Duodenal mucosa (tissue), 2 donors: ENCODE data around the gene LZTS3.

Source experiments
- H3K27ac ChIP-seq: one replicate; pipeline ENCODE4 v1.7.0; 2013; ENCODE audit warnings: low read depth, low read length
- H3K27me3 ChIP-seq, 2 donors: one replicate each; pipeline ENCODE4 v1.7.0; 2013; ENCODE audit warnings: low read length in 2 of 2, control low read depth in 1 of 2; ENCODE audit not compliant: insufficient read depth in 2 of 2, control insufficient read depth in 1 of 2
- H3K36me3 ChIP-seq, 2 donors: one replicate each; pipeline ENCODE4 v1.7.0; 2013; ENCODE audit warnings: low read length in 2 of 2, control low read depth in 1 of 2; ENCODE audit not compliant: insufficient read depth in 2 of 2, control insufficient read depth in 1 of 2
- H3K4me1 ChIP-seq, 2 donors: one replicate each; pipeline ENCODE4 v1.7.0; 2013; ENCODE audit warnings: low read length in 2 of 2, control low read depth in 1 of 2; ENCODE audit not compliant: insufficient read depth in 2 of 2, control insufficient read depth in 1 of 2
- H3K4me3 ChIP-seq, 2 donors: one replicate each; pipeline ENCODE4 v1.7.0; 2013; ENCODE audit warnings: low read length in 2 of 2, low read depth in 1 of 2
- H3K9ac ChIP-seq, 2 donors: one replicate each; pipeline ENCODE4 v1.7.0; 2013; ENCODE audit warnings: low read length in 2 of 2, low read depth in 1 of 2
- H3K9me3 ChIP-seq, 2 donors: one replicate each; pipeline ENCODE4 v1.7.0; 2013; ENCODE audit warnings: low read length in 2 of 2, control low read depth in 1 of 2; ENCODE audit not compliant: control insufficient read depth in 1 of 2

The LZTS3 gene

DNA sequence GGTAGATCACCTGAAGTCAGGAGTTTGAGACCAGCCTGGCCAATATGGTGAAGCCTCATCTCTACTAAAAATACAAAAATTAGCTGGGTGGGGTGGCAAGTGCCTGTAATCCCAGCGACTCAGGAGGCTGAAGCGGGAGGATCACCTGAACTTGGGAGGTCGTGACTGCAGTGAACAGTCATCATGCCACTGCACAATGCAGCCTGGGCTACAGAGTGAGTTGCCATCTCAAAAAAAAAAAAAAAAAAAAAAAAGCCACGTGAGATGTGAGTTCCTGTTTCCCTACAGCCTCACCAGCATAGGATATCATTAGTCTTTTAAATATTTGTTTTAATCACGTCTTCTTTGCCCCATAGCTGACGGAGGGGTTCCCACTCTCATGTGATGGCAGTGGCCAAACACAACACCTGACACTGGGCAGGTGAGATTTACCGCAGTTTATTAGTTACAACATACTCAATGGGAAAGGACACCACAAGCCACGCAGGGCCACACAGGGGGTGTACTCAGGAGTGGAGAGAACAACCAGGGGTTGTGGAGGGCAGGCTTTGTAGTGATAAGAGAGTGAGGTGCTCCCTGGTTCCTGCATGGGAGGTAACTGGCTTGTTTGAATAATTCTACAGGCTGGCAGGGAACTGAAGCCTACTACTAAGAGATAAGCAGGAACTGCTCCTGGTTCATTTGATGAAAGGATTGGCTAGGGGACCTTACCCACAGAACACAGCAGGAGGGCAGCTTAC, 4.6 kb upstream of the LZTS3 start:
- Histone ChIP-seq H3K4me3 (no peak overlapping the region), H3K27me3 (peaks cover 0 to 14% of the 10 kb centered on the region in 2 donors), H3K9ac (no peak overlapping the region), H3K4me1 (peaks cover 13 to 19% of the 10 kb centered on the region in 2 donors), H3K27ac (no peak overlapping the region), H3K9me3 (no peaks in the 10 kb centered on the region), H3K36me3 (no peaks in the 10 kb centered on the region)

DNA sequence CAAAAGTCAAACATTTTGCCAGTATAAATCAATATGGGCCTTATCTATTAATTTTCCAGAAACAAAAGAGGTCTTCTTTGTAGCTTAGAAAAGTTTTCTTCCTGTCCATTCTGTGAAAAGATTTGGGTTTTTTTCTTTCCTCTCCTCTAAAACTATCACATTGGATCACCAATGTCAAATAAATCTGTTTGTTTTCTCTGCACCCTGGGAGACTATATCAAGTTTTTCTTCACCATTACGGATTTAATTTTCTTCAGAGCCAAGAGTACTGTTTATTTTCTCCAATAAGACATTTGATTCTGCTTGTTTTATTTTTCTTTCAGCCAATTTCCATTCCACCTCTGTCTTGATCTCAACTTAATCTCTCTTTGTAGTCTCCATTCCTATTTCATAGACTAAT, 1.9 kb upstream of the LZTS3 start:
- Histone ChIP-seq H3K27me3 (peaks cover 0 to 14% of the 10 kb centered on the region in 2 donors), H3K36me3 (no peaks in the 10 kb centered on the region), H3K9me3 (no peaks in the 10 kb centered on the region), H3K4me3 (no peak overlapping the region), H3K4me1 (peaks cover 13 to 22% of the 10 kb centered on the region in 2 donors), H3K9ac (no peak overlapping the region), H3K27ac (no peak overlapping the region)

DNA sequence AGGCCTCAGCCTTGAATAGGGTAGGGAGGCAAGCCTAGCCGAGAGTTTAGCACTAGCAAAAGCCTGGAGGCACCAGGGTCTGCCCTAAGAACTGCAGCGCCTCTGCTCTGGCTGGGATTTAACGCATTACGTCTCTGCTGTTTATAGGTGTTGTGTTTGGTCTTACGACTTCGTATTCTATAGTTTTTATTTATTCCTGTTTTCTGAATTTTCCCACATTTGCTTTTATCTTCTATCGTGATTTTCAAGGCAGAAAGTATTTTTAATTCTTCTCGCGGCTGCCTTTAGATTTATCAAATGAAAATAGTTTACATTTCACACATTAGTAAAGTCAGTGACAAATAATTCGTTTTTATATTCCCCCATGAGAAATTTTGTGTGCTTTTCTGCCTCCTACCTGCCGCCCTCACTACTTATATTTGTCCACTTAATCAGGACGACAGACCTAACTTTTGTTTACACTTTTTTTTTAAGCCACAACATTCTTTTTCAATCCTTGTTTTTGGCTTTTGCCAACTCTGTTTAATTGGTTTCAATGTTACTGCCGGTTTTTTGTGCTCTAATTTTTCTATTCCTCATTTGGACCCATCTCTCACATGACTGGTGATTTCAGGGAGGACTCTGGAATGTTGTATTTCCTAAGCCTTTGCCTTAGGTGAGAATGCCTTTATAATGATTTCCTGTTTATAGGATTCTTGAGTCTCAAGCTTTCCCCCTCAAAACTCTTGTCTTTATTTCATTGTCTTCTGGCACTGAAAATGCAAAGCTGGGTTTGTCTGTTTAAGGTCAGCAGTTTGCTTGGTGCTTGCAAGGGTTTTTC, 1.3 kb upstream of the LZTS3 start:
- H3K9me3 ChIP-seq = no peaks in the 10 kb centered on the region
- H3K4me1 ChIP-seq = peaks cover 13 to 22% of the 10 kb centered on the region in 2 donors
- peak overlapping the region; percentile 64 to 80 for H3K9ac ChIP-seq
- H3K27ac ChIP-seq = peak overlapping the region; percentile 10
- H3K36me3 ChIP-seq = no peaks in the 10 kb centered on the region
- peak overlapping the region; percentile 87 to 94 for H3K4me3 ChIP-seq
- H3K27me3 ChIP-seq = peaks cover 0 to 14% of the 10 kb centered on the region in 2 donors

DNA sequence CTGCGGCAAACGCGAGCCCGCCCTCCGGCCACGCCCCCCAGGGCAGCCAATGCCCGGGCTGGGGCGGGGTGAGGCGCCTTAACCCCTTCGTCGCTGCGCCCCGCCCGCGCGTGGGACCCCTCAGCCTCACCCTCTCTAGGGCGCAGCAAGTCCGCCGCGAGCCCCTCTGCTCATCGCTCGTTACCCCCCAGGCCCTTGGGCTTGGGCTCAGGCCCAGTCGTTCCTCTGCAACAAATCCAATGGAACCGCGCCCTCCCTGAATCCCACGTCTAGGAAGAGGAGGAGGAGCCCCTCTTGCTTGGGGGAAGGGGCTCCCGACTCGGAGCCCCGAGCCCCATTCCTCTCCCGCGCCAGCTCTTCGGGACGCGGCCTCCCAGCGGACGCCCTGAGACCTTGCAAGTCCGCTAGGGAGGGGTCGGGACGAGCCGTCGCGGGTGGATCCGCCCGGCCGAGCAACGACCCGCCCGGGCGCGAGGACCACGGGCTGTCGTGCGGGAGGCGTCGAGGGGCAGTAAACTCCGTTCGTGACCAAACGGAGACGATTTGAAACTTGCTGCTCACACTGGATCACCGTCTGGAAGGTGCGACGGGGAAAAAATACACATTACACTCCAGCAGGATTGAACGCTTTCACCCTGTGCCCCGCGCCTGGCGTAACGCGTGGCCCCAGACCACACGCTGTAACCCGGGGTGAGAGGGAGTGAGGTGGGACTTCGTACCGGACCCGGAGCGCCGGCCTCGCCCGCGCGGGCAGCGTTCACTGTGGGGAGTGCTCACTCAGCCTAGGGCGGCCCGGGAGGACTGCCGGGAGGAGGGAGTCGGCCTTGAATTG, 477 bp upstream of the LZTS3 start:
- H3K9ac ChIP-seq = peak overlapping the region; percentile 64 to 80
- peaks cover 0 to 14% of the 10 kb centered on the region in 2 donors for H3K27me3 ChIP-seq
- peaks cover 17 to 26% of the 10 kb centered on the region in 2 donors for H3K4me1 ChIP-seq
- peak overlapping the region; percentile 50 for H3K27ac ChIP-seq
- H3K9me3 ChIP-seq = no peaks in the 10 kb centered on the region
- H3K36me3 ChIP-seq = no peaks in the 10 kb centered on the region
- H3K4me3 ChIP-seq = peak overlapping the region; percentile 87 to 94

DNA sequence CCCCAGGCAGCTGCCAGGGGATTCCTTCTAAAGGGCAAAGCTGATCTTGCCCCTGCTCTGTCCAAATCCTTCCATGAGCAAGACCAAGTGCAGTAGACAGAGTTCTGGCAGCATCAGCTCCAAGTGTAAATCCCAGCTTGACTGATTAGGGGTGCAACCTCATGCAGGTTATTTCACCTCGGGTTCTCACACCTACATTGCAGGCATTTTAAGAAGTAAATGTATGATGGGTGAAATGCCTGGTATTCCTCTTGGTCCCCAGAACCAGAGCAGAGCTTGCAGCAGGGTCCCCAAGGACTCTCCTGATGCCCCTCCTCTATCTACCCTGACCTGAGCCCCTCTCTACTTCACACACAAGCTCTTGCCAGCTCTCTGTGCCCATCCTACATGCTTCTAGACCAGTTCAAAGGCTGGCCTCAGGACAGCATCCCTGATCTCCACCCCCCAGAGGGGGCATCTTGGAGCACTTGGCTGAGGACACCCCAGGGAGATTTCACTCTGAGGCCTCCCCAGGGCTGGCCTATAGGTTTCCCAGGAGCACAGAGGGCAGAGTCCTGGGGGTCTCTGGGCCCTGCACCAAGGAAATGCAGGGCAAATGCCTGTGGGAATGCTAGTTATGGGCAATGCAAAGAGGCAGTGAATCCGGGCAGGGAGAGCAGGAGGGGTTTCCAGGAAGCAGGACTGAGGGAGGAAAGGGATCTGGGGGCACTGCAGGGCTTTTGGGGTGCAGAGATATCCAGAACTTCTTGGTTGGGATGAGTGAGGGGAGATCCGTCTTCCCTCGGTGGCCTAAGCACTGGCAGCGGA, 1.0 kb downstream of the LZTS3 start:
- Histone ChIP-seq H3K9me3 (no peaks in the 10 kb centered on the region), H3K27ac (no peak overlapping the region), H3K4me1 (peaks cover 30 to 31% of the 10 kb centered on the region in 2 donors), H3K9ac (no peak overlapping the region), H3K4me3 (peak overlapping the region; percentile 87 to 94), H3K36me3 (no peaks in the 10 kb centered on the region), H3K27me3 (peaks cover 0 to 14% of the 10 kb centered on the region in 2 donors)

DNA sequence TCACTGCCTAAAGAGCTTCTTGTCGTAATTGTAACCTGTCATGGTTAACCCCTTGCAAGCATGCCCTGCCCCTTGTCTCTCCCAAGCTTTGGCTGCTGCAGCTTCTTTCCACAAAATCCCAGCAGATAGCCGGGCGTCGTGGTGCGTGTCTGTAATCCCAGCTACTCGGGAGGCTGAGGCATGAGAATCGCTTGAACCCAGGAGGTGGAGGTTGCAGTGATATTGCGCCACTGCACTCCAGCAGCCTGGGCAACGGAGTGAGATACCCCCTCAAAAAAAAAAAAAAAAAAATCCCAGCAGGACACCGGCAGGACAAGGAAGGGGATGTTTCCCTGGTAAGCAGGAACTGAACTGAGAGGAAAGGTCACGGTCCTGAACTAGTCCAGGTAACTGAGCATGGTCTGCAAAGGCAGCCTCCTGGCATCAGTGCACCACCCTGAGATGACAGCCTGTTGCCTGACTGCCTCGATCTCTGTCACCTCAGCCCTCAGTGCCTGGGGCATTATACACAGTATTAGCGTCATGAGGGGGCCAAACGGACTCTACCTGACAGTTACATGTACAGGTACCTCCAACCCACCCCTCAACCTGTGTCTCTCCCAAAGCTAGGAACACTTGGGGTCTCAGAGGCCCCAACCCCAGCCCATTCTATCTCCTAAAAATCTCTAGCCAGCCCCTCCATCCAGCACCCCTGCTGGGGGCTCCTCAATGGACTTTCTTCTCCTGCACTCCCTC, 1.8 kb downstream of the LZTS3 start:
- Histone ChIP-seq H3K27me3 (peaks cover 0 to 14% of the 10 kb centered on the region in 2 donors), H3K9ac (no peak overlapping the region), H3K4me3 (no peak overlapping the region), H3K36me3 (no peaks in the 10 kb centered on the region), H3K9me3 (no peaks in the 10 kb centered on the region), H3K4me1 (peaks cover 30 to 35% of the 10 kb centered on the region in 2 donors), H3K27ac (no peak overlapping the region)

DNA sequence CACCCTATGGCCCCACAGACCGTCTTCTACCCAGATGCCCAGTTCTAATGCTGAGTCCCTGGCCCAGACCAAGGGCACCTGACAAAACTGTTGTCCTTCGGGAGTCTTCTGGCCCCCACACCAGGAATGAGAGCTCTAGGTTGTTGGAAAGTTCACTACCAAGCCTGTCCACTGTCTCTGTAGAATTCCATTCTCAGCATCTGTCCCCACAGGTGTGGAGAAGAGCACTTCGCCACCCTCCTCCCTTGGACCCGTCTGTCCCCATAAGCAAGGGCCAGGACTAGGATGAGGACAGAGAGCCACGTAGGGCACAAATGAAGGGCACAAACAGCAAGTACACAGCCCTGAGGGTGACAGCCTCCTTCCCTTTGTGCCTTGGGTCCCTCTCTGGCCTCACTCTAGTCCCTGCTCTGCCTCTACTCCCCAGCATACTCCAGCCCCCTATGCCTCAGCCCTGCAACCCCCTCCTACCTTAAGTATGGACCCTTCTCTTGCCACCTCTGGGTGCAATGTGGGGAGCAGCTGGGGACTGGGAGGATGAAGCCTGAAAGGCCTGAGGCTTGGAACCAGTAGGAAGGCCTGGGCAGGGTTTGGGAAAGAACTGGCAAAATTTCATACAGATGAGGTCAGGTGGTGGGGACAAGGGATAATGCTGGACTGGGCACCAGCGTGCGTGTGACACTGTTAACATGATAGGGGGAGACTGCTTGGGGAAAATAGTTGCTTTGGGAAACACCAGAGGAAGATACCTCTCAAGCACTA, 4.3 kb downstream of the LZTS3 start:
- Histone ChIP-seq H3K27me3 (peaks cover 0 to 1% of the 10 kb centered on the region in 2 donors), H3K36me3 (no peaks in the 10 kb centered on the region), H3K4me3 (peak overlapping the region in 1 of 2 donors; percentile 50), H3K27ac (peak overlapping the region; percentile 25), H3K9me3 (no peaks in the 10 kb centered on the region), H3K4me1 (peaks cover 32 to 40% of the 10 kb centered on the region in 2 donors), H3K9ac (peak overlapping the region; percentile 48 to 57)

DNA sequence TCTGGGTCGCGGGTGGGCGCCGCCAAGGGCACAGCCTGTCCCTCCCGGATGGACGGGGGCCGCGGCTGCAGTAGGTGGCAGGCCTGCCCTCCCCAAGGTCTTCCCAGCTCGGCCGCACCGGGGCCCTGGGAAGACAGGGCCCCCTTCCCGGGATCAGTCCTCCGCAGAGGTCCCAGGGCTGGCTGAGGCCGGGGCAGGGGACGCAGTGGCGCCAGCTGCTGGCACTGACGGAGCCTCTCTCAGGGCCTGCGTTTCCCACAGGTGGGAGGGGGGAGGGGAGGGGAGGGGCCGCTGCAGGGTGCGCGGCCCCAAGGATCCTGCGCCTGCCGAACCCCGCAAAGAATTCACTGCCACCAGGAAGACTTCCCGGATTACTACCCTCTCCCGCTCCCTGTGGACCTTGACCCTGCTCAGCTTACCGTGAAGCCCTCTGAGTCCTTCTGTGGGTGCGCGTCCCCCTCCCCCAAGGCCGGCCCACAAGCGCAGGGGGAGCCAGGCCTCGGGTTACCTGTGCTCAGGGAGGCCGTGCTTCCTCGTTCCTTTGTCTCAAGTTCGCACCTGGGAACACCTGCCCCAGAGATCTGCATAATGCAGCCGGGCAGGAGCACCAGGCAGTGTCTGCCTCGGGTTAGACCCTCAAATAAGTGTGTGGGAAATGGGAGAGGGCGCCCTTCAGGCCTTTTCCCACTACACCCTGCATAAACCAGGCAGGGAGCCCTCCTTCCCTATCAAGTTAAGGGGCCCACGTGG, 5.1 kb downstream of the LZTS3 start:
- H3K27ac ChIP-seq = peak overlapping the region; percentile 25
- H3K36me3 ChIP-seq = no peaks in the 10 kb centered on the region
- H3K4me3 ChIP-seq = peak overlapping the region; percentile 43 to 50
- H3K4me1 ChIP-seq = peaks cover 32 to 39% of the 10 kb centered on the region in 2 donors
- H3K27me3 ChIP-seq = no peaks in the 10 kb centered on the region
- H3K9me3 ChIP-seq = no peaks in the 10 kb centered on the region
- H3K9ac ChIP-seq = peak overlapping the region; percentile 48 to 57
